ENCODE measurements around the gene MTA2.
"Not testable (repeated sequence)": the region's sequence is repeated elsewhere in the genome, so short reads cannot be mapped to it uniquely, and the experiment has no call there.

GRCh38 chr11:62561677-62562230, 39.9 kb downstream of the MTA2 start:
- not testable (repeated sequence) for TF ChIP-seq POLR2A (IDR thresholded peaks at IDR 0.05; ENCODE audit: control extremely low read depth in 1 of 2, low read depth in 2 of 2, low read length in 2 of 2); CTCF (IDR thresholded peaks at IDR 0.05; ENCODE audit: control extremely low read depth in 1 of 3, insufficient read depth in 1 of 3, low read depth in 1 of 3, low read length in 3 of 3); TAF1 (IDR thresholded peaks at IDR 0.05; ENCODE audit: low read depth, low read length)

All from H1 (cell line).